Tibial nerve (tissue), 4 donors: ENCODE results near the gene TP53I3.

ENCODE experiments used
- EP300 ChIP-seq, 2 donors: sonication (generic); formaldehyde crosslinking; IDR thresholded peaks; one replicate each; pipeline ENCODE4 v1.6.1; 2017; ENCODE audit warnings: antibody characterized with exemption in 2 of 2, mild to moderate bottlenecking in 1 of 2
- TF ChIP-seq, protein P1 (sequence below), 5 experiments: fragments of 200-600 bp in 3 of 5; fragments of 450-650 bp in 2 of 5; sonication (generic) in 3 of 5; IDR thresholded peaks; one replicate each; pipeline ENCODE4 v1.5.1; 2016 to 2019; ENCODE audit warnings: antibody characterized with exemption in 5 of 5, mild to moderate bottlenecking in 3 of 5, moderate library complexity in 2 of 5

DNA sequence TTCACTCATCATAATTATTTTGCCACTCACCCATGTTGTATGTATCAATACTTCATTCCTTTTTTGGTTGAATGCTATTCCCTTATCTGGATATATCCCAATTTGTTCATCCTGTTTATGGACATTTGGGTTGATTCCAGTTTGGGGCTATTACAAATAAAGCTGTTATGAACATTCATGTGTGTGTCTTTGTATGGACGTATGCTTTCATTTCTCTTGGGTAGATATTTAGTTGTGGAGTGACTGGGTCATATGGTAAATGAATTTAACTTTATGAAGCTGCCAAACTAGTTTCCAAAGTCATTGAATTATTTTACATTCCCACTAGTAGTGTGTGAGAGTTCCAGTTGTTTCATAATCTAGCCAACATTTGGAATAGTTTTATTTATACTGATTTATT lies 41.3 kb upstream of the TP53I3 start:
- TF ChIP-seq, protein P1, sequence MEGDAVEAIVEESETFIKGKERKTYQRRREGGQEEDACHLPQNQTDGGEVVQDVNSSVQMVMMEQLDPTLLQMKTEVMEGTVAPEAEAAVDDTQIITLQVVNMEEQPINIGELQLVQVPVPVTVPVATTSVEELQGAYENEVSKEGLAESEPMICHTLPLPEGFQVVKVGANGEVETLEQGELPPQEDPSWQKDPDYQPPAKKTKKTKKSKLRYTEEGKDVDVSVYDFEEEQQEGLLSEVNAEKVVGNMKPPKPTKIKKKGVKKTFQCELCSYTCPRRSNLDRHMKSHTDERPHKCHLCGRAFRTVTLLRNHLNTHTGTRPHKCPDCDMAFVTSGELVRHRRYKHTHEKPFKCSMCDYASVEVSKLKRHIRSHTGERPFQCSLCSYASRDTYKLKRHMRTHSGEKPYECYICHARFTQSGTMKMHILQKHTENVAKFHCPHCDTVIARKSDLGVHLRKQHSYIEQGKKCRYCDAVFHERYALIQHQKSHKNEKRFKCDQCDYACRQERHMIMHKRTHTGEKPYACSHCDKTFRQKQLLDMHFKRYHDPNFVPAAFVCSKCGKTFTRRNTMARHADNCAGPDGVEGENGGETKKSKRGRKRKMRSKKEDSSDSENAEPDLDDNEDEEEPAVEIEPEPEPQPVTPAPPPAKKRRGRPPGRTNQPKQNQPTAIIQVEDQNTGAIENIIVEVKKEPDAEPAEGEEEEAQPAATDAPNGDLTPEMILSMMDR (IDR thresholded peaks at IDR 0.05) = no peak
- TF ChIP-seq EP300 (IDR thresholded peaks at IDR 0.05) = no peak
